Measurements from ENCODE around the gene PRICKLE1. TPM values are rescaled to one million over a fixed set of nuclear protein-coding genes. Genes with fewer than 3 reads are reported as not detected.

PRICKLE1 gene
- total RNA-seq, 1 donor from 2014 or later, result 0.28 TPM

DNA sequence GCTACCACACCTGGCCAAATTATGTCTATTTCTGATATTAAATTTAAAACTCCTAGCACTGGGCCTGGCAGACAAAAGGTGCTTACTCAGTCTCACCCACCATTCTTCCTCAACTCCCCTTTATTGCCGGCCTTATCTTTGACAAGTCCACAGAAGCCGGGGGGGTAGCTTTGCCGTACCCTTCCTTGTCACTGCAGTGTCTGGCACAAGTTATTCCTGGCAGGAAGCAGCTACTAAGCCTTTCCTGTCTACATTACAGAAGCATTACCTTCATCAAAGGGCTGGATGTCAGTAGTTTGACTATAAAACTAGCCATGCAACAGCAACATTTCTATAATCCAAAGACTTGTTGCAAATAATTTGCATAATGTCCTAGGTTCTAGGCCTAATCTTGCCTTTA, 127.1 kb downstream of the PRICKLE1 start:
- intact Hi-C loops (cut with micrococcal nuclease), result no loop called here
- Mint-ChIP-seq H3K4me3 (no peak overlapping the region), H3K27ac (no peak overlapping the region), H3K4me1 (no peaks in the 10 kb centered on the region), H3K36me3 (ENCODE audit: low read depth) (no peaks in the 10 kb centered on the region), H3K9me3 (no peaks in the 10 kb centered on the region), H3K27me3 (no peaks in the 10 kb centered on the region)
- DNase-seq, result no peak

DNA sequence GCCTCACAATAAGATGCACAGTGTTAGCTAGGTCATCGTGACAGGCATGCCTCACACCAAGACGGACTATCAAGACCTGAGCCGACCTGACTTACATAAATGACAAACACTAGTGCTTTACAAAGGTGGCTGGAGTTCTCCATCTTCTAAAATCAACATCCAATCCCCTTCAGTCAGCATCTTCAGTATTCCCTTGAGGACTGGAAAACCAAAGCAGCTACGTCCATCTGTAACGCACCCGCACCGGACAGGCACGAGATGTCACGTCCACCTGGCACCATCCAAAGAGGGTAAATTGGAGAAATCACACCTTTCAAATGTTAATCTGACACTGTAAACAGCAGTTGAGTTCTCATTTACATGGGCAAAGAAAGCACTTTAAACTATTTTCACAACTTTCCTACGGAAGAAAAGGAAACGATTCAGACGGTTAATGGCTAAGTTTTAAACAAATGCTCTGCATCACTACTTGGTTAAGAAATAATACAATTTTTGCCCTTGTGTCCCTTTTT, 130.2 kb downstream of the PRICKLE1 start:
- H3K4me1 Mint-ChIP-seq, result no peaks in the 10 kb centered on the region
- H3K27ac Mint-ChIP-seq, result no peak overlapping the region
- H3K4me3 Mint-ChIP-seq, result no peak overlapping the region
- no peaks in the 10 kb centered on the region for H3K27me3 Mint-ChIP-seq
- no peaks in the 10 kb centered on the region for H3K9me3 Mint-ChIP-seq
- intact Hi-C loops (cut with micrococcal nuclease), result no loop called here
- no peak for DNase-seq
- H3K36me3 Mint-ChIP-seq (ENCODE audit: low read depth), result no peaks in the 10 kb centered on the region

DNA sequence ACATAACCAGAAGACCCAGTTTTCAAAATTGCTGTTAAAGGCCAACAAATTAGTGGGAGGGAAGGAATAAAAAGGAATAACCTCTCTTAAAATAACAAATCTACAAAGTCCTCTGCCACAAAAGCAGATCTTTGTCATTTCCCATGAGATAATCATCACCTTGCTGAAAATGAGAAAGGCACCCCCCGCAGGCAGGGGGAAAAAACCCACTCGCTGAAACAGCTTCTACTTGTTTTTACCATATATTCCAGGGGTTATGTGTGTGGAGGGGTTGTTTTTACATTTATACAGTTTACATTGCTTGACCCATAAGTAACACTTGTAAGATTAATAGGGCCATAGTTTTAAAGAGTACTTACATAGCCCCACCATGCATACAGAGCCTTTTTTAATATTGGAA, 131.0 kb downstream of the PRICKLE1 start:
- Mint-ChIP-seq H3K4me1 (no peaks in the 10 kb centered on the region), H3K27me3 (no peaks in the 10 kb centered on the region), H3K4me3 (no peak overlapping the region)

DNA sequence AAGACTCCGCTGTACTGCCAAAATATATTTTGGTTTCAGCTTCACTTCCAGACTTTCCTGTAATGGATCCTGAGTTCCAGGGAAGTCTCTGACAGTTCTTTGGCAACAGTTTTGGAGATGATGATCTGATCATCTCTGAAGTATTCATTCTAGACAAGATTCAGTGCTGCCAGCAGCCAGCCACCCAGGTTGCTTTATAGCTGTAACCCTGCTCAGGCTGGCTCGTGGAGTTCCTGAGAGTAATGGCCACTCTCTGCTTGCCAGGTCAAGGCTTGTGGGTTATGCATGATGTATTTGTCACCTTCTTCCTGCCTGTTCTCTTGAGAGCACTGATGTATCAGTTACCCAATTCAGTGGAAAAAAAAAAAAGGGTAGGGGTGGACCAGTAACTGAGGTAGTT, 139.3 kb downstream of the PRICKLE1 start:
- DNase-seq, result no peak
- Mint-ChIP-seq H3K4me3 (no peak overlapping the region), H3K4me1 (no peaks in the 10 kb centered on the region), H3K27me3 (no peaks in the 10 kb centered on the region), H3K9me3 (no peaks in the 10 kb centered on the region), H3K27ac (no peak overlapping the region), H3K36me3 (ENCODE audit: low read depth) (peaks cover 21% of the 10 kb centered on the region)
- intact Hi-C loops (cut with micrococcal nuclease), result no loop called here

More for the DNA sequence above, 131.0 kb downstream of the PRICKLE1 start:
- Mint-ChIP-seq H3K27ac (no peak overlapping the region), H3K36me3 (ENCODE audit: low read depth) (no peaks in the 10 kb centered on the region), H3K9me3 (no peaks in the 10 kb centered on the region)
- intact Hi-C loops (cut with micrococcal nuclease), result no loop called here
- no peak for DNase-seq

DNA sequence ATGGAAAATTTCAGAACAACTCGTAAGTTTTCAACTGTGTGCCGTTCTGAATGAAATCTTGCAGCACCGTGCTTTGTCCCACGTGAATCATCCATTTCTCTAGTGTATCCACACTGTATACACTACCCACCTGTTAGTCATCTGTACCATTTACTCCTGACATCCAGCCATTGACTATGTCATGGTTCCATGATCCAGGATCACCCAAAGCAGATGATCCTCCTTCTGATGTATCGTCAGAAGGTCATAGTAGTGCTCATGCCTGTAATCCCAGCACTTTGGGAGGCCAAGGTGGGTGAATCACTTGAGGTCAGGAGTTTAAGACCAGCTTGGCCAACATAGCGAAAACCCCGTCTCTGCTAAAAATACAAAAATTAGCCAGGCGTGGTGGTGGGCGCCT, 140.7 kb downstream of the PRICKLE1 start:
- no peaks in the 10 kb centered on the region for H3K4me1 Mint-ChIP-seq
- no peak for DNase-seq

DNA sequence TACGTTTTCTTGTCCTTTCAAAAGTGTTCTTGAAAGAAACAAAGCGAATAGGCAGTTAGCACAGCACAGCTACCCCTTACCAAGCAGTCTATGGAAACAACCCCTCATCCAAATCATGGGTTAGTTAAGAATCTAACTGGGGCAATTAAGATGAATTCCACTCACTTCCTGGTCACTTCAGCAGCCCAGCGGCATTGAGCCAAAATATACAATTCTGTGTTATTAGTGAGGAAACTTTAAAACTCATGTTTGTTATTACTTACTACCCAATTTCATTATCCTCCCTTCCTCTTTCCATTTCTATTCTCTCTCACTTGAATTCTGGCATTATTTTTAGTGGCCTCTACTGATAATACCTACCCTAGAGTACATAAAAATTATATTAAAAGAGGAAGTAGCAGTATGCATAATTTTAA, 142.2 kb downstream of the PRICKLE1 start:
- DNase-seq, result no peak
- Mint-ChIP-seq H3K27ac (no peak overlapping the region), H3K4me1 (no peaks in the 10 kb centered on the region), H3K27me3 (no peaks in the 10 kb centered on the region), H3K4me3 (no peak overlapping the region), H3K36me3 (ENCODE audit: low read depth) (peaks cover 36% of the 10 kb centered on the region), H3K9me3 (no peaks in the 10 kb centered on the region)
- intact Hi-C loops (cut with micrococcal nuclease), result no loop called here

More for the DNA sequence above, 140.7 kb downstream of the PRICKLE1 start:
- H3K36me3 Mint-ChIP-seq (ENCODE audit: low read depth), result peaks cover 24% of the 10 kb centered on the region
- H3K4me3 Mint-ChIP-seq, result no peak overlapping the region
- no peaks in the 10 kb centered on the region for H3K9me3 Mint-ChIP-seq
- intact Hi-C loops (cut with micrococcal nuclease), result no loop called here
- H3K27ac Mint-ChIP-seq, result no peak overlapping the region
- H3K27me3 Mint-ChIP-seq, result no peaks in the 10 kb centered on the region

DNA sequence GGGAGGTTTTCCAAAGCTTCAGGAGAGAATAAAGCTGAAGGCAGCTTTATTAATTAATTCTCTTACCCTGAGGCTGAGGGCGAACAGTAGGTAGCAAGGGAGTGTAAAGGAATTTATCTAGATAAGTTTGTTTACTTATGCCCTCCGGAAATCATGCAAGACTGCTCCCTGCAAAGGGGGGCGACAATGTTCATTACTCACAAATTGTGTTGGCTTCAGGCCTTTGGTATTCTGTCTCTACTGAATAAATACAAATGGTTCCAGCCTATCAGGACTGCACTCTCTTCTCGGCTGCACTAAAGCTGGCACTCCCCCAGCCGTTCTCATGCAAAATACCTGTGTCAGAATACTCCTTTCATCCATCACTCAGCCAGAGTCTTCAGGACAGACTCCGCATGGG, 142.8 kb downstream of the PRICKLE1 start:
- intact Hi-C loops (cut with micrococcal nuclease), result no loop called here

DNA sequence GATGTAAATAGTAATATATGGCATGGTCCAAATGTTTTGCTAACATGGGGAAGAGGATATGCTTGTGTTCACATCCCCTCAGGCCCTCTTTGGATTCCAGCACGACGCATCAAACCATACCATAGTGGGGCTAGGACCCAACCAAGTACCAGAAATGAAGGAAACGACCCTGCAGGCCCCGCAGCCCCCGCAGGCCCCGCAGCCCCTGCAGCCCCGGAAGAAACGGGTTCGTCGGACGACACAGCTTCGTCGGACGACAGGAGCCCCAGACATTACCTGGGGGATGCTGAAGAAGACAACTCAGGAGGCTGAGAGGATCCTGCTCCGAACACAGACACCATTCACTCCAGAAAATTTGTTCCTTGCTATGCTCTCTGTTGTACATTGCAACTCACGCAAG, 143.7 kb downstream of the PRICKLE1 start:
- H3K4me1 Mint-ChIP-seq, result no peaks in the 10 kb centered on the region
- peaks cover 43% of the 10 kb centered on the region for H3K36me3 Mint-ChIP-seq (ENCODE audit: low read depth)
- DNase-seq, result no peak
- H3K9me3 Mint-ChIP-seq, result no peaks in the 10 kb centered on the region
- intact Hi-C loops (cut with micrococcal nuclease), result no loop called here
- no peak overlapping the region for H3K4me3 Mint-ChIP-seq
- no peak overlapping the region for H3K27ac Mint-ChIP-seq
- H3K27me3 Mint-ChIP-seq, result no peaks in the 10 kb centered on the region

More for the DNA sequence above, 142.8 kb downstream of the PRICKLE1 start:
- Mint-ChIP-seq H3K27me3 (no peaks in the 10 kb centered on the region), H3K36me3 (ENCODE audit: low read depth) (peaks cover 39% of the 10 kb centered on the region), H3K4me3 (no peak overlapping the region), H3K27ac (no peak overlapping the region), H3K4me1 (no peaks in the 10 kb centered on the region), H3K9me3 (no peaks in the 10 kb centered on the region)
- no peak for DNase-seq

DNA sequence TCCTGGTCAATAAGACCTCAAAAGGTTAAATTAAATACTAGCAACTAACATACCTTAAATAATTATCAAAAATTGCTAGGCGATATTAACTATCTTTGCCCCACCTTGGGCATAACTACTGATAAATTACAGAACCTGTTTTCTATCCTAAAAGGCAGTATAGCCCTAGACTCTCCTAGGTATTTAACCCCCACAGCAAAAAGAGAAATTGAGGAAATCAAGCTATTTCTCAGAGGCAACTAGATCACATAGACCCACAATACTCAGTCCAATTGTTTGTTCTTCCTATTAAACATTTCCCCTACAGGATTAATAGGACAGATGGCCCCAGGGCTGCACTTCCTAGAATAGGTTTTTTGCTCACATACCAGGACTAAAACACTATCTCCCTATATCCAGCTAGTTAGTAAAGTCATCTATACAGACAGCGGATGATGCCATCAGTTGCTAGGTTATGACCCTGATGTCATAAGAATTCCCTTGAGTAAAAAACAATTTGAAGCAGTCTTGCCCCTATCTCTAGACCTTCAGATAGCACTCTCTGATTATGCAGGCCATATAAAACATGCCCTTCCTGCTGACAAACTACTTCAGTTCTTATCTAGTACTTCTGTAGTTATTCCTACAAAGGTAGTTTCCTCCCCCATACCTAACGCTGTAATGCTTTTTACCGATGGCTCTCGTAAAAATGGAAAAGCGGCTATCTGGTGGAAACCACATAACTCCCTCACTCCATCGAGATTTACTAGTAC, 145.2 kb downstream of the PRICKLE1 start:
- no peaks in the 10 kb centered on the region for H3K27me3 Mint-ChIP-seq
- H3K4me3 Mint-ChIP-seq, result no peak overlapping the region
- H3K4me1 Mint-ChIP-seq, result no peaks in the 10 kb centered on the region
- intact Hi-C loops (cut with micrococcal nuclease), result no loop called here
- H3K36me3 Mint-ChIP-seq (ENCODE audit: low read depth), result peaks cover 48% of the 10 kb centered on the region
- no peak overlapping the region for H3K27ac Mint-ChIP-seq
- DNase-seq, result no peak
- H3K9me3 Mint-ChIP-seq, result no peaks in the 10 kb centered on the region

DNA sequence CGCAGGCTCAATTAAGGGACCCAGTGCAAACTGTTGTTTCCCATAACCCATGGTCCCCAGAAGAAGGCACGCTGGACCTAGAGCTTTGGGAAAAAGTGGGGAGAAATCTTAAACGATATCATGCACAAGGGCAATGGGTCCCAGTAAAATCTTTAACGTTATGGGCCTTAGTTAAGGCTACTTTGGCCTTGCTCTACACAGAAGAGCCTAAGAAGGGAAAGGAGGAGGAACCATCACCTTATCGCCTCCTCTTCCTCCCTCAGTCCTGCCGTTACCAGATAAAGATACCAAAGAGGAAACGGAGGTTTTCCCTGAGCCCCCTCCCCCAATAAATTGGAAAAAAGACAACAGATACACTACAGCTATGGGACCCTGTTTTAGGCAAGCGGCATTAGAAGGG, 146.7 kb downstream of the PRICKLE1 start:
- H3K27me3 Mint-ChIP-seq, result no peaks in the 10 kb centered on the region
- H3K9me3 Mint-ChIP-seq, result no peaks in the 10 kb centered on the region
- H3K36me3 Mint-ChIP-seq (ENCODE audit: low read depth), result peaks cover 42% of the 10 kb centered on the region
- DNase-seq, result no peak
- intact Hi-C loops (cut with micrococcal nuclease), result no loop called here
- no peaks in the 10 kb centered on the region for H3K4me1 Mint-ChIP-seq
- H3K27ac Mint-ChIP-seq, result no peak overlapping the region
- no peak overlapping the region for H3K4me3 Mint-ChIP-seq

DNA sequence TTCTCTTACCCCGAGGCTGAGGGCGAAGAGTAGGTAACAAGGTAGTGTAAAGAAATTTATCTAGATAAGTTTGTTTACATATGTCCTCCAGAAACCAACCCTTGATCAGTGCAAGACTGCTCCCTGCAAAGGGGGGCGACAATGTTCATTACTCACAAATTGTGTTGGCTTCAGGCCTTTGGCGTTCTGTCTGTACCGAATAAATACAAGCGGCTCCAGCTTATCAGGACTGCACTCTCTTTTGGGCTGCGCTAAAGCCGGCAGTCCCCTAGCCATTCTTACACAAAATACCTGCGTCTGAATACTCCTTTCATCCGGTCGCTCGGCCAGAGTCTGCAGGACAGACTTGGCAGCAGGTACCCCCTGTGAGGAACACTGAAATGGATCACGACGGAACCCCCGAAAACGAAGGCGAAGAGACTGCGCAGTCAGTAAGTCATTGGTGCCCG, 147.2 kb downstream of the PRICKLE1 start:
- H3K9me3 Mint-ChIP-seq, result no peaks in the 10 kb centered on the region
- peaks cover 44% of the 10 kb centered on the region for H3K36me3 Mint-ChIP-seq (ENCODE audit: low read depth)
- no peak for DNase-seq
- no peak overlapping the region for H3K4me3 Mint-ChIP-seq
- H3K27me3 Mint-ChIP-seq, result no peaks in the 10 kb centered on the region
- intact Hi-C loops (cut with micrococcal nuclease), result no loop called here
- no peaks in the 10 kb centered on the region for H3K4me1 Mint-ChIP-seq
- no peak overlapping the region for H3K27ac Mint-ChIP-seq

DNA sequence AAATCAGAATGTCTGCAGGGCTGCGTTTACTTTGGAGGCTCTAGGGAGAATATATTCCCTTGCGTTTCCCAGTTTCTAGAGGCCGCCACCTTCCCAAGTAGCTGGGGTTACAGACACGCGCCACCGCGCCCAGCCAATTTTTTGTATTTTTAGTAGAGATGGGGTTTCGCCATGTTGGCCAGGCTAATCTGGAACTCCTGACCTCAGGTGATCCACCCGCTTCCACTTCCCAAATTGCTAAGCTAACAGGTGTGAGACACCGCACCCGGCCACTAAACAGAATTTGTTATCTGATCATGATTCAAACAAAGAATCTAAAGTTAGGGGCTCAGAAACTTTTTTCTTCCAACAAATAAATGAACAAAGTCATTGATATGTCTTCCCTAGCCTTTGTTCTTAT, 148.9 kb downstream of the PRICKLE1 start:
- no peak for DNase-seq
- H3K27me3 Mint-ChIP-seq, result no peaks in the 10 kb centered on the region
- peaks cover 42% of the 10 kb centered on the region for H3K36me3 Mint-ChIP-seq (ENCODE audit: low read depth)
- no peak overlapping the region for H3K27ac Mint-ChIP-seq
- no peak overlapping the region for H3K4me3 Mint-ChIP-seq
- H3K9me3 Mint-ChIP-seq, result no peaks in the 10 kb centered on the region
- no peaks in the 10 kb centered on the region for H3K4me1 Mint-ChIP-seq
- intact Hi-C loops (cut with micrococcal nuclease), result no loop called here

DNA sequence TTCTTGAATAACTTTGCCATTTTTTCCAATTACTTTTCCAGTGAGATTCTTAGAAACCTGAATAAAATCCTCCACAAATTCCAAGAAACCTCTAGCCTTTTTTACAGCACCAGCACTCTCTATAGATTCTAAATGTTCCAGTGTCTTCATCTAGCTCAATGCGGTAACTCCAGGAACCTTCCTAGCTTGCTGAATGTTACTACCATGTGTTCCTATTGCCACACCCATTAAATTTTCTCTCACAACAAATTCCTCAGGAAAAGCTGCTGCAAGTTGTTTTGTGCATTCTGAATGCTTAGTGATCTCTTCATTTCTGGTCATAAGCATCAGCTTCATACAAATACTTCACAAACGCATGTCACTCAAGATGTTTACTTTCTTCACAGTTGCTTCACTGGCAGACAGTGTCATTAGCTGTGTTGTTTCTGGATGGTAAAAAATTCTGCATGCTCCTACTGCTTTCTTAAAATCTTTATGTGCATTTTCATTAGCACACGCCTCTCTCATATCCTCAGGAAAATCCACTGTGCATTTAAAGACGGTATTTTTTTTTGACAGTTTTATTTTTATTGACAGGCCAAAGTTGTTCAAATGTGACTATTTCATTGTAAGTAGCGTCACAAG, 156.9 kb downstream of the PRICKLE1 start:
- intact Hi-C loops (cut with micrococcal nuclease), result no loop called here
- Mint-ChIP-seq H3K4me1 (no peaks in the 10 kb centered on the region), H3K36me3 (ENCODE audit: low read depth) (peaks cover 31% of the 10 kb centered on the region), H3K4me3 (no peak overlapping the region), H3K9me3 (no peaks in the 10 kb centered on the region), H3K27ac (no peak overlapping the region), H3K27me3 (no peaks in the 10 kb centered on the region)
- DNase-seq, result no peak

DNA sequence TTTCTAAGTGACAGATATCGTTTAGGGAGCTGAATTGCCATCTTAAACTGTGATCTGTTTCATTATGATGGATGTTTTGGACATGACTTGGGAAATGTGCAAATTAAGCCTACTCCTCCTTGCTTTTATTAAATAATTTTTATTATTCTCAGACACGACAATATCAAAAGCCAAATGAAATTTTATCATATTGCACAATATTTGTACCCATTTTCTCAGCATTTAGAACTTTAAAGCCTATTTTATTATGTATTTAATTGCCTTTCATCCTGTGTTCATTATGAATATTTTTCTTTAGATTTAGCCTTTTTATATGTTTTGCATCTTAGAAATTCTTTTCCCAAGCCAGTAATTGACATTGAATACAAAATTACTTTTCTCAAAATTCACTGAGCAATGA, 160.7 kb downstream of the PRICKLE1 start:
- no peak overlapping the region for H3K4me3 Mint-ChIP-seq
- peaks cover 12% of the 10 kb centered on the region for H3K4me1 Mint-ChIP-seq
- H3K36me3 Mint-ChIP-seq (ENCODE audit: low read depth), result peaks cover 42% of the 10 kb centered on the region
- no peak overlapping the region for H3K27ac Mint-ChIP-seq
- no peak for DNase-seq
- no peaks in the 10 kb centered on the region for H3K9me3 Mint-ChIP-seq
- H3K27me3 Mint-ChIP-seq, result no peaks in the 10 kb centered on the region
- intact Hi-C loops (cut with micrococcal nuclease), result no loop called here

Data from activated CD4-positive, alpha-beta T cell treated with anti-CD3 and anti-CD28 coated beads, Interleukin-2, amount 10 ng/mL, durations not matched to agents 24 days and 14 days (primary cell).